GM19395 (cell line): ENCODE results near the gene CCDC27.

ENCODE experiments used
- ATAC-seq: cut with Tn5 transposase; IDR thresholded peaks from one replicate; pipeline ENCODE4 v1.9.1; 2021; ENCODE audit warnings: mild to moderate bottlenecking, moderate library complexity; ENCODE audit not compliant: unreplicated experiment

CCDC27 gene

DNA sequence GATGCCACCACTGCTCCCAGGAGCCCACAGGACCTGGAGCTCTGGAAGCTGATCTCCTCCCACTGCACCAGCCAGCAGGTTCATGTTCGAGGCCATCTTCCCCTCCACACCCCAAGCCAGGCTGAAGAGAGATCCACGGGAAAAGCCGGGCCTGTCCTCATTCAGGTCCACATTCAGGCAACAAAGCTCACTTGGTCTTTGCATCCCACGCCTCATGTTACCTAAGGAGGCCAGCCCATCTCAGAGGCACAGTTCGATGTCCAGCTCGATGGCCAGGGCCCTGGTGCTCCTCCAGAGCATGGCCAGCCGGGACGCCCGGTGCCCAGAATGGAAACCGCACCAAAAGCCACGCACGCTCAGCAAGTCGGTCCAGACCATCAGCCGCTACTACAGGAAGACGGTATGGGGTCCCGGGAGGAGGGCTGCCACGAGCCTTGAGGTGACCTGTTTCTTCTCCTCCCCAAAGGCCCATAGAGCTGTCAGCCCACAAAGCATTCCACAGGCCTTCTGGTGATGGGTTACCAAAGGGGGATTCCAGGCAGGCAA, at the start of gene CCDC27:
CCDC27 (plus strand) TSS at position 51 of the 546 bp plus-strand sequence; CDS start at position 83, 32 bp downstream.
- ATAC-seq, result no peak

DNA sequence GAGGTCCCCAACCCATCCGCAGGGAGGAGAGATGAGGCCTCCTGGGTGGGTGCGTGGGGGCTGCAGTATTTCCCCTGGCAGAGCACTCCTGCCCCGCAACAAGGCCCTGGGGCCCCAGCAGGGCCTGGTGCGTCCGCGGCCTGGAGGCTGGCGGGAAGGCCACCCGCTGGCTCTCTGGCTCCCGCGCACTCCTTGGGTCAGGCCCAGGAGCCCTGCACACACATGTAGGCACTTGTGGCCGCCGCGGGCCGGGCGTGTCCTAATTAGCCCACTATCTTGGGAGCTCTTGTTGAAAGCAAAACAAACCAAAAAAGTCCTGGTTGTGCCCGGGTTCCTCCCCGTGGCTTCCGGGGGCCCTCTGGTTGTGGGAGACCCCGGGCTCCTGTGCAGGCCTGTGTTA, 49.7 kb upstream of the CCDC27 start:
- ATAC-seq, result no peak

- no peak for ATAC-seq
Measured at GRCh38 chr1:3702990-3703728, 49.1 kb upstream of the CCDC27 start.

- ATAC-seq, result no peak
Measured at GRCh38 chr1:3703786-3704371, 48.4 kb upstream of the CCDC27 start.

DNA sequence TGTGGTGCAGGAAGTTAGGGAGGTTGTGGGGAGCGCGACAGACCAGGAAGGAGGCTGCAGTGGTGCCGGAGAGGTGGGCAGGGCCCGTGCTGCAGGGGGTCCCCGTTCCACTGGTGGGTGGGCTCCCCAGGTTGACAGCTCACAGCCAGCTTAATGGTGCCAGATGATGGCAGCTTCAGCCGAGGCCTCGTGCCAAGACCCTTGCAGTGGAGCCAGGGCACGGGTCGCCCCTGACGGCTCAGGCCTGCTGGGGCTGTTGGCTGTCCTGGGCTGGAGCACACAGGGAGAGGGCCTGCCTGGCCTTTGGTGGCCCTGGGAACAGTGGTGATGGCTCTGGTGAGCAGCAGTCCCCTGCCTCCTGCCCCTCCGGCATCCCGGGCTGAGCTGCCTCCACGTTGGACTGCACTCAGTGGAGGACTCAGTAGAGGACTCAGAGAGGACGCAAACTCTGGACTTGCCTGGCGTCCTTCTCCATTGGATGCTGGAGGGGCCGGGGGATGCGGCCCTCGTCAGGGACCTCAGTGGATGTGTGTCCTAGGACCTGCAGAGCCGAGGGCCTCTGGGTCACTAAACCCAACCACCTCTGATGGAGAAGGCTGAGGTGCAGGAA, 46.8 kb upstream of the CCDC27 start:
- no peak for ATAC-seq

- ATAC-seq, result no peak
Measured at GRCh38 chr1:3706651-3707297, 45.5 kb upstream of the CCDC27 start.

DNA sequence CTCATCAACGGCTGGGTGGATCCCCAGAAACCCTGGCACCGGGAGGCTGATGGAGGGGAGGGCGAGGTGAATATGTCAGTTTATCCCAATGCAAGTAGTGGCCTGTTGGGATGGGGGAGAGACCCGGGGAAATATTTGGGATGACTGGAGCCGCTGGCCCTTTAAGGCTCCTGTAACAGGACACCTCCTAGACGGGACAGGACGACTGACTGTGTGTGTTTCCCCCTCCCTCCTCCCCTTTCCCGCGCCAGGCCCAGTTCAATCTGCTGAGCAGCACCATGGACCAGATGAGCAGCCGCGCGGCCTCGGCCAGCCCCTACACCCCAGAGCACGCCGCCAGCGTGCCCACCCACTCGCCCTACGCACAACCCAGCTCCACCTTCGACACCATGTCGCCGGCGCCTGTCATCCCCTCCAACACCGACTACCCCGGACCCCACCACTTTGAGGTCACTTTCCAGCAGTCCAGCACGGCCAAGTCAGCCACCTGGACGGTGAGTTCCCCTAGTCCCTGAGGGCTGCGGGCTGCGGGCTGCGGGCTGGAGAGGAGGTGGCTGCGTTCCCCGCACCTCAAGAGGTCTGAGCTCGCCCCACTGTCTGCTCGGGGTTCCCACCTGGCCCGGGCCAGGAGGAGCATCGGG, 44.8 kb upstream of the CCDC27 start:
- ATAC-seq, result no peak

- no peak for ATAC-seq
Measured at GRCh38 chr1:3707939-3708328, 44.3 kb upstream of the CCDC27 start.

DNA sequence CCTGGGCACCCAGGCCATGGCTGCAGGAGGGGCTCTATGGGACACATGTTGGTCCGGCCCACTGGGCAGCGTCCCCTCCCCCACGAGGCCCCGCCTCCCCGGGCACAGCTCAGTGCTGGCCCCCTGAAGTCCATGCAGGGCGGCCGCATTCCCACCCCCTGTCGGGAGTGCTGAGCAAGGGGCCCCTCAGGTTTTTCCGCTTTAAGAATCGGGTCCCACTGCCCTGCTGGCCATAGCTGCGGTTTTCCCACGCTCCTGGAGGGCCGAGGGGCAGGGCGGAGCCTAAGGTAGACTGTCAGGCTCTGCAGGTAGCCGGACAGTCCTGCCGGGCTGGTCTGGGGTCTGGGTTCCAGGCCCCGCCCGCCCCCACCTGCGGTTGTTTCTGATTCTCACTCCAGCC, 43.5 kb upstream of the CCDC27 start:
- no peak for ATAC-seq

- no peak for ATAC-seq
Measured at GRCh38 chr1:3710251-3710650, 42.0 kb upstream of the CCDC27 start.

DNA sequence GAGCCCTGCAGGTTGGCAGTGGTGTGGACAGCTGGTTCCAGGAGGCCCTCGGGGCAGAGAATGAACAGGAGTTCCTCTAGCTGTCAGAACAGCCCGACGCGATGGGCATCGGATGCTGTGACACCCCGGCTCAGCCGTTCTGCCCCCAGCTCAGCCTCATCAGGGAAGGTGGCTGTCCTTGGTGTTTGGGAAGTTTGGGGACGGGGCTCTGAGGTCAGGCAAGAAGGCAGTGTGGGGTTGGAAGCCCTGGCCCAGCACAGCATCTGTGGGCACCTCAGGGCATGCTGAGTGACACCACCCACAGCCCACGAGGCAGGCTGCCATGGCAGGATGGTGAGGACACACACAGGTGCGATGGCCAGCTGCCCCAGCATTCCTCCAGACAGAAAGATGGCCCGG, 40.9 kb upstream of the CCDC27 start:
- no peak for ATAC-seq

DNA sequence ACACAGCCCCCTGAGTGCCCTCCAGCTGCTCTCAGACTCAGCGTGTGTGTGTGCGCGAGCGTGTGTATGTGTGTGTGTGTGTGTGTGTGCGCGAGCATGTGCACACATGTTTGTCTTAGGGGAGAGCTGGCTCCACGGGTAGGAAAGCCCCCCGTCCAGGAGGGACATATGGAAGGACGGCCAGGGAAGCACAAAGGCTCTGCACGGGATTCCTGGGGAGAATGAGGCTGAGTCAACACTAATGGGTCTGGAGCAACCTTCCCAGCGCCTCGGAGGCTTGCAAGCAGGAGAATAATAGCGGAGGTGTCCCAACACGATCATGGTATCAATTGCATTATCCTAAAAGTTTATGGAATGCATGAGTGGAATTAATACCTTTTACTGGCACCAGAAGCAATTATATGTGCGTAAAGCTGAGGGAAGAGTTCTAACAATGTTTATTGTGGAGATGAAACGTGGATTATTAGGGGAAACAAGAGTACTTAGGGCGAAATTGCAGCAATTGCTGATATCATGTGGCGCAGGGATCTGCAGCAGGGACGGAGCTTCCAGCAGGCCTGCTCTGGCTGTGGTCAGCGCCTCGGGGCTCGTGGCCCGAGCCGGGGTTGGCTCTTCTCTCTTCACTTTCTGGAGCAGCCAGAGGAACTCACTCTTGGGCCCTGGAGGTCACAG, 40.3 kb upstream of the CCDC27 start:
- ATAC-seq, result no peak

DNA sequence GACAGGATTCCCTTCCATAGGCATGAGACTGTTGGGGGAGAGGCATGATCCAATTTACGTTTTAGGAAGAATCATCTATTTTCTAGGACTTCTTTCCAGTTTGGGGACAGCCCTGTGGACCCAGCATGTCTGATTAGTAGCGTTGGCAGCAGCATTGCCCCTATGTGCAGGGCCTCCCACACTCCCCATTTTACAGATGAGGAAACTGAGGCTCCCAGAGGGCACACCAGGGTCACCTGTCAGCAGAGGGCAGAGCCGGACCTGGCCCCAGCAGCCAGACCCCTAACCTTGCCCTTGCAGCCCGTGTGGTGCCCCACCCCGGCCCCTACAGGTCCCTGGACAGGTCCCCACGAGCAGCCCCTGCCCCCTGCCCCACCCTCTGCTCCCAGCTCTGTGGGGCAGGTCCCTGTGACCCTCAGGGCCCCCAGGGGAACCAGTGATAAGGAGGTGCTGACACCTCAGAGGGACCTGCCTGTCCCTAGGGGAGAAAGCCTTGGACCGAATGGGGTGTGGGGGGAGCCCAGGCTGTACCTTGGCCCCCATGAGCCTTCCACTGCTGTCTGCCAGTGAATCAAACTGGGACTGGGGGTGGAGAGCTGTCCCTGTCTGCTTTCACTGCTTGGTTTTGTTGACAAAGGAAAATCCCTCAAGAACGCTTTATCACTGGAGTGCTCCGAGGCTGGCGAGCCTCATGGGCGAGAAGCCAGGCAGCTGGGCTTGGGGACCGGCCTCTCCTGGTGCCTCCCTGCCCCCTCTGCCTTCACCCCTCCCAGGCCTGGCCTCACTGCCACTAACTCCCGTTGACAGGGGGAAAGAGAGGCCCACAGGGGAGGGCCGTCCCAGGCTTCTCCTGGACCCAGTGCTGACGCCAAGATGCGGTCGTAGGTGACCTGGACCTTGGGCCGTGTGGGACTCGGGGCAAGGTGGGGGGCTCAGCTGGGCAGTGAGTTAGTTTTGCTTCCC, 39.4 kb upstream of the CCDC27 start:
- no peak for ATAC-seq

DNA sequence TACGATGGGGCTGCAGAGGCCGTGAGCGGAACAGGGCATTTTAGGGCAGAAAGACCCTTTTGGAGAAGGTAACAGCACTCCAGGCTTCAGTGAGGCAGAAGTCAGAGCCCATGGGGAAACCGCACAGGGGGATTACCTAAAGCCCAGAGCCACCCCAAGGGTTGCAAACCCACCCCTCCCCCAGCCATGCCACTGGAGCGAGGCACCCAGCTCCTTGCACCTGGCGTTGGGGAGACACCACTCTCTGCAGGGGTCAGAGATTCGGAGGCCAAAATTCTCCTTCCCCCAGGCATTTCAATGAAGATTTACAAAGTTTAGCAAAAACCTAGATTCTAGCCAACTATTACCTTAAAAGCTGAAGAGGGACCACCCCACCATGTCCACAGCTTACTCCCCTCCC, 38.4 kb upstream of the CCDC27 start:
- no peak for ATAC-seq

DNA sequence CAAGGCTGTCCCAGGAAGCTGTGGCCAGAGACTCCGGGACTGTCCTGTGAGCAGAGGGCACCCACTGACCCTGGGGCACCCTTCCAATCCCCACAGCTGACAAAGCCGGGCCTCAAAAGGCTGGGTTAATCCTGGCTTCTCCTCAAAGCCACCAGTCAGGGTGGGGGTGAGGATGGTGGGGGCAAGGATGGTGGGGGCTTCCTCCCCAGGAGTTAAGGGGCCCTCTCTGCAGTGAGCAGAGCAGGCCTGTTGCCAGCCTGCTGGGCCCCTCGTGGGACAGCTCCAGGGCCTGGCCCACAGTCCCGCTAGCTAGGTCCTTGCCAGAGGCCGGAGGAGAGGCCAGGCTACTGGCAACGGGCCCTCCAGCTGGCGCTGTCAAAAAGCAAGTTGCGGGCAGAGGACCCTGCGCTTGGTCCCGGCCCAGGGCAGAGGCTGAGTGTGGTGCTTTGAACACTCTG, 37.9 kb upstream of the CCDC27 start:
- ATAC-seq, result no peak

DNA sequence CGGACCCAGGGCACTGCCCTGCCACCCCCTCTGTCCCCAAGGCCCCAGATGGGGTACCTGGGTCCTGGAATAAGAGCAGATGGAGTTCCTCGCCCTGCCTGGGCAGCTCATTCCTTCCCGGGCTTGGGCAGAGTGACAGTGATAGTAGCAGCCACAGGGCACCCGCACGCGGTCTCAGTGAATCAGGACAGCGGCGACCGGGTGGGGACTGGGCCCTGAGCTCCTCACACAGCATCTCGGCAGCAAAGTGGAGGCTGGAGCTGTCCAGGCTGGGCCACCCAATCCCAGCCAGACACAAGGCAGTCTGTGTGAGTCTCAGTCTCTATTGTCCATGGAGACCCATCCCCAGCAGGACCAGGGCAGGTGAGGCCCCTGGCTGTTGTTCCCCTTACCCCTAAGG, 37.4 kb upstream of the CCDC27 start:
- ATAC-seq, result no peak

GRCh38 chr1:3716351-3716750, 35.9 kb upstream of the CCDC27 start:
- ATAC-seq, result no peak

DNA sequence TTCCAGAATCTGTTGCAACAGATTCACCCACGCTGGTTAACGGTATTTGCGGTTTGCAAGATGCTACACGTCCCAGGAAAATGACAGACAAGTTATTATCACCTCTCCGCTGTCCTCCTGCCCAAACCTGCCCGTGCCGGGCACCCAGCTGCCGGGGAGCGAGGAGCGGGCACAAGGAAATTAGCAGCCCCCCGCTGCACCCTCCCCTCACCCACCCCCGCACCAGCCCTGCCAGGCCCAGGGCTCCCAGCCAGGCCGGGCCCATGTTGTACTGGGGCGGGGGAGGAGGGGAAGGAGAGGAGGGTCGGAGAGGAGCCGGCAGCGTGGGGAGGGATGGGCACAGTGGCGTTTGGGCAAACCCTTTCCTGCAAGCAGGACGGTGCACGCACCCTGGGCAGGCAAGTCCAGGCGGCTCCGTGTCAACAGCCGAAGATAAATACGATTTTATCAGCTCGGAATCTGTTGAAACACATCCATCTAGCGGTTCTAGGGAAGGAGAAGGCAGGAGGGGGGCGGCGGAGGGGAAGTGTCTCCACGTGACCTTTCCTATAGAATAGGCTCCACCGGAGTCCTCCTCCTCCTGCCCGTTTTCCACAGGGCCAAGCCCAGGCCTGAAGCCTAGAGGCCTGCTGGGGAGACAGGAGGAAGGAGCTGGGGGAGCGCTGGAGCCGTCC, 35.1 kb upstream of the CCDC27 start:
- no peak for ATAC-seq
